Stimulated activated naive CD8-positive, alpha-beta T cell treated with anti-CD3 and anti-CD28 coated beads, Interleukin-15, amount 100 ng/mL, for 72 hours (primary cell): Measurements from ENCODE around the gene C1orf21.

Experiments
- ATAC-seq: fragments of 150-1000 bp; cut with Tn5 transposase; 2 replicates; pipeline ENCODE4 v1.10.0; 2021; ENCODE audit warnings: mild to moderate bottlenecking, moderate library complexity
- DNase-seq, 2 donors: peaks; one replicate each; pipeline ENCODE4 v3.0.0; 2021 to 2022
- H3K27ac Mint-ChIP-seq, 2 donors: one replicate each; pipeline ENCODE4 v1.8.0; 2022; ENCODE audit warnings: mild to moderate bottlenecking in 2 of 2, mixed read lengths in 2 of 2, moderate library complexity in 2 of 2
- H3K27me3 Mint-ChIP-seq: one replicate; pipeline ENCODE4 v1.8.0; 2022; ENCODE audit warnings: mixed read lengths
- H3K4me1 Mint-ChIP-seq: one replicate; pipeline ENCODE4 v1.8.0; 2022; ENCODE audit warnings: mild to moderate bottlenecking, mixed read lengths
- H3K4me3 Mint-ChIP-seq, 2 donors: one replicate each; pipeline ENCODE4 v1.8.0; 2022; ENCODE audit warnings: mild to moderate bottlenecking in 2 of 2, mixed read lengths in 2 of 2, moderate library complexity in 1 of 2
- H3K9me3 Mint-ChIP-seq, 2 donors: one replicate each; pipeline ENCODE4 v1.8.0; 2022; ENCODE audit warnings: mixed read lengths in 2 of 2

Gene C1orf21

DNA sequence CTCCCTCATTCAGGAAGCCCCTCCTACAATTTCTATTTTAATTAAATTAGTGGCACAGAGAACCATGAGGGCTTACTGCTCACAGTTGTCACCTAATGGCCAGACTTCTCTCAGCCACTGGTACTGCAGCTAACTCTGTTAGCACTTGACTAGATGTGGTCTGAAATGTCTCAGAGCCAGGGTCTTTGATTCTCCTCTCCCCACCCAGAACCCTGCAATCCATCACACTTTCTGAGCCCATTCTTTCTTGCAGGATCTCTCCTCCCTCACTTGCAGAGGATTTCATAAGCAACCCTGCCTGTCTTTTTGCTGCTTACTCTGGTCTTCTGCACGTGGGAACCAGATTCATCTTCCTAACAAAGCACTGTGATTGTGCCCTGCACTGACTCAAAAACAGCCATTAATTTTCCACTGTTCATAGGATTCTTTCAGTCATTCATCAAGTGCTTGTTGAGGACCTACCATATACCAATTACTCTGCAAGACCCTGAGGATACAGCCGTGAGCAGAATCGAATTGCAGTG, 259.4 kb downstream of the C1orf21 start:
- DNase-seq (no peak), ATAC-seq (no peak)
- Mint-ChIP-seq H3K4me1 (no peaks in the 10 kb centered on the region), H3K27me3 (peaks cover 54% of the 10 kb centered on the region), H3K9me3 (peaks cover 0 to 12% of the 10 kb centered on the region in 2 donors), H3K4me3 (no peak overlapping the region), H3K27ac (no peak overlapping the region)

DNA sequence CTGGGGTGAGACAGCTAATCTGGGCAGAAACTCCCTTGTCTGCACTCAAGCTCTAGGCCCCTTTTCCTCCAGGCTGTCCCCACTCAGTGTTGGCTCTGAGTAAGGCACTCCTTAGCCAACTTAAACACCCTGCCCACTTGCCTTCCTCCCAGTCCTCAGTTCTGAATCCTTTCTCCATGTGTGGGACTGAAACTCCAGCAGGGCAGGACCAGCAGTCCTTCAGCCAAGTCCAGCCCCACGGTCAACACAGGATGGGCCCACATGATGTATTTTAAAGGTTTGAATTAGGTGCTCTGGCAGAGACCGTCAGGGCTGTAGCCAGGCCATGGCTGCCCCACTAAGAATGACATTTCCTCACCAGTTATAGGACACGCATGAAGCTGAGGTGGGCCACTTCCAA, 260.0 kb downstream of the C1orf21 start:
- H3K27me3 Mint-ChIP-seq: peaks cover 49% of the 10 kb centered on the region
- no peak overlapping the region for H3K4me3 Mint-ChIP-seq
- peaks cover 5 to 12% of the 10 kb centered on the region in 2 donors for H3K9me3 Mint-ChIP-seq

DNA sequence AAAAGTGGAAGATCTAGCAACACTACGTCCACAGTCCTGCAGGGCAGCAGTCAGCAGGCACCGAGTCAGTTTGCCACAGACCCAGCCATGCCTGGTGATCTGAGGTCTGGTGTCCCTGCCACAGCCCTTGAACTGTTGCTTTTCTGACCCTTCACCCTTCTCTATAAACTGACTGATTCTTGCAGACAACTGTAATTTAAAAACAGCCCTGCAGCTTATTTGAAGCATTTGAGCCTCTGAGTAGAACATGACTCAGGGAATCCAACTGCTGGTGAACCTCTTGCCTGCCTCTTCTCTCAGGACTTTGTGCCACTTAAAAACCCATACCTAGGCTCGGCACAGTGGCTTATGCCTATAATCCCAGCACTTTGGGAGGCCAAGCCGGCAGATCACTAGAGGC, 260.6 kb downstream of the C1orf21 start:
- H3K27ac Mint-ChIP-seq: no peak overlapping the region
- H3K9me3 Mint-ChIP-seq: peaks cover 5 to 12% of the 10 kb centered on the region in 2 donors
- no peaks in the 10 kb centered on the region for H3K4me1 Mint-ChIP-seq
- no peak for ATAC-seq
- peaks cover 45% of the 10 kb centered on the region for H3K27me3 Mint-ChIP-seq
- no peak for DNase-seq
- H3K4me3 Mint-ChIP-seq: no peak overlapping the region

More for the DNA sequence above, 260.0 kb downstream of the C1orf21 start:
- Mint-ChIP-seq H3K4me1 (no peaks in the 10 kb centered on the region), H3K27ac (no peak overlapping the region)
- DNase-seq: no peak
- peak; percentile 26 for ATAC-seq

DNA sequence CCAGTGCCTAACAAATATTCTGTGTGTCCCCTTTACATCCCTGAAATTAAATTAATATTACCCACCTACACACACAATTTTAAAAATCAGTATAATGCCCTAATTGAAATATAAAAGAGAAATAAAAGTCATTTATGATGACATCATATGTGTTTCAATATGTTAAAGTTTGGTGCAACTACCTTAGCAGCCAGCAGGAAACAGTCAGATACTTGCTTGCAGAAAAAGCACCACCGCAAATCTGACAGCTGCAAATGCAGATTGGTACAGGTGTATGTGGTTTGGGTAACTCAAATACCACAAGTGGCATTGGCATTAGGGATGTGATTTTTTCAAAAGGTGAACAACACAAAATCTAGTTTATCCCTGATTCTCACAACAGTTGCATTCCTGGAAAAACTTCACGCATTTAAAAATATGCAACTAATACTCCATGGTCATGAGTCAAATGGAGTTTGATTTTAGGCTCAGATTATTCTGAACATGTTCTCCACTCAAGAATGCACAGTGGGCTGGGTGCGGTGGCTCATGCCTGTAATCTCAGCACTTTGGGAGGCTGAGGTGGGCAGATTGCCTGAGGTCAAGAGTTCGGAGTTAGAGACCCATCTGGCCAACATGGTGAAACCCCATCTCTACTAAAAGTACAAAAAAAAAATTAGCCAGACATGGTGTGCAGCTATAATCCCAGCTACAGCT, 261.5 kb downstream of the C1orf21 start:
- H3K9me3 Mint-ChIP-seq: peaks cover 5 to 12% of the 10 kb centered on the region in 2 donors
- ATAC-seq (no peak), DNase-seq (no peak)
- peaks cover 48% of the 10 kb centered on the region for H3K27me3 Mint-ChIP-seq
- no peak overlapping the region for H3K27ac Mint-ChIP-seq
- no peaks in the 10 kb centered on the region for H3K4me1 Mint-ChIP-seq
- no peak overlapping the region for H3K4me3 Mint-ChIP-seq

DNA sequence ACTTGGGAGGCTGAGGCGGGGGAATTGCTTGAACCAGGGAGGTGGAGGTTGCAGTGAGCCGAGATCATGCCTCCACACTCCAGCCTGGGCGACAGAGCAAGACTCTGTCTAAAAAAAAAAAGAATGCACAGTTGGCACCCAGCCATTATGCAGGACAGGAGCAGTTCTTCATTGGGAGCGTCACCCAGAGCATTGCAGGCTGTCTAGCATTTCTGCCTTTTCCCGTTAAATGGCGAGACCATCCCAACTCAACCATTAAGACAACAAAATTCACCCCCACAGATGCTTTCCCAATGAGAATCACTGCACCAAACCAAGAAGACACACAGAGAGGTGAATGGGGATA, 262.0 kb downstream of the C1orf21 start:
- H3K4me1 Mint-ChIP-seq: no peaks in the 10 kb centered on the region
- no peak overlapping the region for H3K4me3 Mint-ChIP-seq
- ATAC-seq (no peak), DNase-seq (no peak)
- no peak overlapping the region for H3K27ac Mint-ChIP-seq
- H3K27me3 Mint-ChIP-seq: peaks cover 48% of the 10 kb centered on the region
- peaks cover 5 to 12% of the 10 kb centered on the region in 2 donors for H3K9me3 Mint-ChIP-seq

DNA sequence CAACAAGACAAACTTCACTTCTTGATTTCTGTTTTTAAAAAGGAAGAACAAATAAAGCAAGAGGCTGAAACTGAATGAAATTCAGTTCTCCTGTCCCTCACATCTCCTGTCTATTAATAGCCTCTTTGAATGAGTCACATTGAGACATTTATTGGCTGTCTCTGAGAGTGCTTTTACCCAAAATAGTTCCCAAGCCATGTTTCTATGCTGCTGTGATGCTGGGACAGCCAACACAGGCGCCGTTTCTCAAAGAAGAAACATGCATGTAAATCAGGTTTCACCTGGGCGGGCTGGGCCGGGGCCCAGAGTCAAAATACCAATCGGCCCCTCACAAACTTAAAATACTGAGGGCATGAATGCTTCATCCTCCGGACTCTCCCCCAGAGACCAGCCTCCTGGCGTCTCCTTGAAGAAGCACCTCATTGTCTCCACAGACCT, 262.6 kb downstream of the C1orf21 start:
- DNase-seq: no peak
- no peak for ATAC-seq
- Mint-ChIP-seq H3K4me3 (no peak overlapping the region), H3K27me3 (peaks cover 48% of the 10 kb centered on the region), H3K9me3 (peaks cover 5 to 12% of the 10 kb centered on the region in 2 donors), H3K27ac (no peak overlapping the region), H3K4me1 (no peaks in the 10 kb centered on the region)

DNA sequence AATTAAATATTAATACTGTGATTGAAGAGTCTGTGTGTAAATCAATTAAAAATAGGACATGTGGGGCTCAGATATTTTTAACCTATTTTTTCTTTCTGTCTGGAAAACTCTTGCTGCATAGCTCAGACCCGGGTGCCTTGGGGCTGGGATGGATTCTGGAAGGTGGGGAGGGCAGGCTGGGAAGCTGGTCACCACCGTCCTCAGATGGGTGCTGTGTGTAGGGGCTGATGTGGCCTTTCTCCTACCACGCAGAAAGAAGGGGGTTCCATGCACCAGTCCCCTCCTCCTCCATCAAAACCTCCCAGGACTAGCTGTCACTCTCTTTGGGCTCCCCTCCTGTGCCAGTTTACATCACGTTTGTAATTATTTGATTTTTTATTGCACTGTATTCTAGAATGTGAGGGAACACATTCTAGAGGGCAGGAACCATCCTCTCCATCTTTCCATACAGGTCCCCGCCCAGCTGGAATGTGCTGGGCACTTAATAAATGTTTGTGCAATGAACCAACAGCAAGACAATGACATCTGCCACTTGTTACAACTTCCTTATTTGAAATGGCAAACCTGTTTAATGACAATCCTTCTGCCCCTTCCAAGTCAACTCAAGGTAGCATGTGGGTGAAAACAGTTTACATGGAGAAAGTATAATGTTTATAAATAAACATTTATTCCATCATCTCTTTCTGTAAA, 263.5 kb downstream of the C1orf21 start:
- Mint-ChIP-seq H3K27me3 (peaks cover 48% of the 10 kb centered on the region), H3K9me3 (peaks cover 5 to 12% of the 10 kb centered on the region in 2 donors), H3K27ac (peak overlapping the region in 1 of 2 donors; percentile 68), H3K4me3 (no peak overlapping the region), H3K4me1 (no peaks in the 10 kb centered on the region)
- DNase-seq (no peak), ATAC-seq (no peak)

DNA sequence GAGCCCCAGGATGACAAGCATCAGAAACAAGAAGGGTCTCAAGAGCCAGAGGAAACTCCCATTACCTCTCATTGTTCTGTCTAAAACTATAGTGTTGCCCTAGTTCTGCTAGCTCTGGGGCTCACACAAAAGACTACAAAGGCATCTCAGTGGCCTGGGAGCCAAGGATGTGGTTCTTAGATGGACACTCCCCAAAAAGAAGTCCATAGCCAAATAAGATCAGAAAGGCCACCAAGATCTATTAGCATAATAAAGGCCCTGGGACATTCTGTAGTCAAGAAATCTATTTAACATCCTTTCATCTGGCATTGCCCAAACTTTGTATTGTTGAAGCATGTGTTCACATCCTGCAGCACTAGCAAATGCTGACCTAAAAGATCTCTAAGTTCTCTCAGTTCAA, 268.4 kb downstream of the C1orf21 start:
- Mint-ChIP-seq H3K27me3 (peaks cover 14% of the 10 kb centered on the region), H3K27ac (no peak overlapping the region), H3K4me3 (no peak overlapping the region), H3K4me1 (no peaks in the 10 kb centered on the region), H3K9me3 (peaks cover 5 to 6% of the 10 kb centered on the region in 2 donors)
- ATAC-seq (no peak), DNase-seq (no peak)

DNA sequence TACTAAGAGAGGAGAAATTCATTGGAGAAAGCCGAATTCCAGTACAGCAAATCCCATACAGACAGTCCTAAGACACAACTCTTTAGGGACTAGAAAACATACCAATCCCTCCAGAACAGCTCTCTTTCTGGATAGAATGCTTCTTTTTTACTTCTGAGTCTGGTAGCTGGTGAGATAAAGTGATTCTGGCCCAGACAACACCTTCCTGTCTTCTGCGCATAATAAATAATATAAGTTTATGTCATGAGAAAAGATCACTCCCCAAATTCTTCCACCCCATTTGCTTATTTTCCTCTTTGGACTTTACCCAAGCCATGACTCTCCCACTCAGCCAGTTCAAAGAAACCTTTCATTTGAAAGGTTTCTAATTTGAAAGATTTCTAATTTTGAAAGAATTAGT, 269.4 kb downstream of the C1orf21 start:
- H3K27me3 Mint-ChIP-seq: peaks cover 7% of the 10 kb centered on the region
- H3K9me3 Mint-ChIP-seq: peaks cover 0 to 5% of the 10 kb centered on the region in 2 donors

DNA sequence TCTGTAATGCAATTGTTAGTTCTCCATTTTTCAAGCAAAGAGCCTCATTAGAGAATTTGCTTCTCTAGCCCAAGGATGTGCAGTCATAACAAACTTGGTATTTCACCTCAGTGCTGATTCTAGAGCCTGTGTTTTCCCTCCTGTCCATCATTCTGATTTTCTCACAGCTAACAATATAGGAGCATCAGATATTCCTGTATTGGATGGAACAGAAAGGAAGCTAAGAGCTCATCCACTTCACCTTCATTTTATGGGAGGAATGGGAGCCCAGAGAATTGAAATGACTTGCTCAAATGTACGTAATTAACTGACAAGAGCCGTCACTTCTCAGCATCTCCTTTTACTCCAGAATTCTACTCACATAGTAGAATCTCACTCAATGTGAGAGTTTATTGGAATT, 271.2 kb downstream of the C1orf21 start:
- H3K4me1 Mint-ChIP-seq: no peaks in the 10 kb centered on the region
- ATAC-seq: no peak
- H3K9me3 Mint-ChIP-seq: no peaks in the 10 kb centered on the region
- DNase-seq: no peak
- no peak overlapping the region for H3K27ac Mint-ChIP-seq
- no peak overlapping the region for H3K4me3 Mint-ChIP-seq
- no peaks in the 10 kb centered on the region for H3K27me3 Mint-ChIP-seq

More for the DNA sequence above, 269.4 kb downstream of the C1orf21 start:
- H3K27ac Mint-ChIP-seq: no peak overlapping the region
- DNase-seq (no peak), ATAC-seq (no peak)
- no peak overlapping the region for H3K4me3 Mint-ChIP-seq
- H3K4me1 Mint-ChIP-seq: no peaks in the 10 kb centered on the region

DNA sequence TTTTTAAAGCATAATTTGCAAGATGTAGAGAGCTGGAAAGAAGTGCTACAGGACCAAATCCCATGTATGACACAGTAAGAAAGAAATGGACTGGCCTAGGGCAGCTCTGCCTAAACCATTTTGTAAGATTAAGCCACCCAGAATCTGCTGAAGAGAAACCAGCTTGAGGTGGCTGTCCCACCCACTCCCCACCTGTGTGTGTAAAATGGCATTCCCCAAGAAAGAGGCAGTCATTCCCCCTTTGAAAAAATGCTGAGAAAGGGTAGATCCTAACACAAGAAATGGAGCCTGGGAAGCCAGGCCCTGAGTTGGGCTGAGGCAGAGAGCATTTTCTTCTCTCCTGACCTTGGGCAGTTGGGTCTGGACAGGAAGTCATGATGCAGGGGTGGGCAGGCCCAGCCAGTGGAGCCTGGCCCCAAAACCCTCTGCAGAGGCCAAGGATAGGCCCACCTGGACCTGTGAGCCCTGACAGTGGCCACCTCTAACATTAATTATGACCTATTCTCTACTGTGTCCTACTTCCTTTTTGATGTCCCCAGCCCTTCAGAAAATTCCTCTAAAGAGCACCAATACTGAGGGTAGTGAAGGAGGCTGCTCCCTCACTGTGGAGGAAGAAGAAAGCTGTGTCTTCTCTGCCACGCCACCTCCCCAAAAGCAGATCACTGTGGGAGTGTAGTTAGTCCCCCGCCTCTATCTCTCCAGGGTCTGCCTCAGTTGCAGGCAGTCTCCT, 273.8 kb downstream of the C1orf21 start:
- no peaks in the 10 kb centered on the region for H3K9me3 Mint-ChIP-seq
- H3K27me3 Mint-ChIP-seq: peaks cover 21% of the 10 kb centered on the region
- H3K27ac Mint-ChIP-seq: no peak overlapping the region
- H3K4me3 Mint-ChIP-seq: no peak overlapping the region
- peaks cover 8% of the 10 kb centered on the region for H3K4me1 Mint-ChIP-seq
- DNase-seq (no peak), ATAC-seq (no peak)

DNA sequence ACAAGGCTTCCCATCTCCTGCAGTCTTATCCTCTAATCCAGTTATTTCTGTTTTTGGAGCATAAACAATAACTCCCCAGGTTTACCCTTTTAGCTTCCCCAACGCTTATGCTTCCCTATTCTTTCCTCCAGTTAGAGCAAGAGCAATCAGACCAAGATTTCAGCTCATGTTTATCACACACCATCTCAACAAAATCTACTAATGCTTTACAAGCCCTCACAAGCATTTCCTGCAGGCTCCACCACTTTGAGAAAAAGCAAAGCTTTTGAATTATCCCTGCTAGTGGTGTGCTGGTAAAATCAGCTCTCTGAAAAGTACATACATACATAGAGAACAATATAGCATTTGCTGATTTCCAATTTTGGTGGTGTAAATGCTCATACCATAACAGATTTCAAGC, 275.0 kb downstream of the C1orf21 start:
- Mint-ChIP-seq H3K4me3 (no peak overlapping the region), H3K27ac (no peak overlapping the region), H3K4me1 (peaks cover 8% of the 10 kb centered on the region), H3K27me3 (peaks cover 22% of the 10 kb centered on the region), H3K9me3 (no peaks in the 10 kb centered on the region)
- ATAC-seq: no peak
- DNase-seq: no peak

DNA sequence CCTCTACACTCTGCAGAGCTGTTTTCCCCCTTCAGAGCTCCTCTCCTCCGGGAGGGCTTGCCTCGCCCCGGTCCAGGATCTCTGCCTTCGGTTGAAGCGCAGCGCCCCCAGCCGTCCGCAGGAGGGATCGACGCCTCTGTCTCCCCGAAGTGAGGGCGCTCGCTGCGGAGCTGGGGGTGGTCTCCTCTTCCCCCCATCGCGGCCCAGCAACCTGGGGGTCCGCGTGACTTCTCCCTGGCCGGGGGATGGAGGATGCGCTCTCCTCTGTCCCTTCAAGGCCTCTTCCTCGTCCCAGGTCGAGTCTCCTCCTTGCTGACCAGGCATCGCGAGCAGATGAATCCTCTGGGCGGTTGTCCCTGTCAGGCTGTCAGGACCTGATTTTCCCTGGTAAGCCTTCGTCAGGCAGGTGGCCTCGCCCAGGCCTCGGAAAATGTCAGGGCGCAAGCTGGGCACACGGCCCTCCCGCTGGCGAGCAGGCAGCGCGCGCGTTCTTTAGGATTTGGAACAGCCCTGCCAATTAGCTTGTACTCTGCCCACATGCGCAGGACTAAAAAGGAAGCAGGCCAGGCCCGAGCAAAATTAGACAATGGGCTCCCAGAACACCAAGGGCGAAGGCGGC, 277.3 kb downstream of the C1orf21 start:
- ATAC-seq: peak; percentile 72
- Mint-ChIP-seq H3K27ac (no peak overlapping the region), H3K4me1 (peaks cover 8% of the 10 kb centered on the region), H3K9me3 (no peaks in the 10 kb centered on the region), H3K4me3 (peak overlapping the region in 1 of 2 donors; percentile 63), H3K27me3 (peaks cover 22% of the 10 kb centered on the region)
- DNase-seq: peak; percentile 43 to 58

DNA sequence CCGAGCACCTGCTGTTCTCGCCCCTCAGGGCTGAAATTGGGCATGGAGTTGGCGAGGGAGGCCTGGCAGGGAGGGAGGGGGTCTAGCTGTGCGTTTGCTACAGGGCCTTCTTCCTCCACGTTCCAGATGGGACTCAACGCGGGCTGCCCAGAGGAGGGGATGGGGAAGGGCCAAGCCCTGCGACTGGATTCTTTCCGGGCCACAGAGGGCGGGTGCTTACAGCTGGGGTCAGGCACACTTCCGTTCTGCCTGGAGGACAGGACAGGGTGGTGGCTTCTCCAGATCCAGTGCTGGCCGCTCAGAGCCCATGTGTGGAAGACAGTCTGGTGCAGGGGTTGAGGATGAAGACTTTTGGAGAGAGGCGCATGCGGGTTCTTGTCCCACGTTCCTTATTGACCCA, 277.8 kb downstream of the C1orf21 start:
- H3K4me3 Mint-ChIP-seq: no peak overlapping the region

DNA sequence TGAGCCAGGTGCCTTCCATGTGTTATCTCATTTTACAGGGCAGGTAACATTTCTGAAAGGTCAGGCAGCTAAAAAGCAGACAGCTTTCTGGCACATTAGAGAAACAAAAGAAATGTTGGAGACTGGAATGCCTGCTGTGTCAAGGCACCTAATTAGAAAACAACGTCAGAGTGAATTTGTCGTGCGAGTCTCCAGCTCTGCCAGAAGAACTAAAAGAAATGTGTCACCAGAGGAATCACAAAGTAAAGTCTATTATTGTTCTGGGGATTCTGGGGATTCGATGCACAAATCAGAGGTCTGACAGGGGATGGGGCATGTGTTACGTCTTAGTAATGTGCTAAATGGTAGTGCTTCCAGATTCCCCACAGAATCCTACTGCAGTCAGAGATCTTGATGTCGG, 278.5 kb downstream of the C1orf21 start:
- Mint-ChIP-seq H3K27ac (no peak overlapping the region), H3K27me3 (peaks cover 22% of the 10 kb centered on the region), H3K4me1 (peaks cover 8% of the 10 kb centered on the region), H3K4me3 (no peak overlapping the region), H3K9me3 (no peaks in the 10 kb centered on the region)
- no peak for DNase-seq
- no peak for ATAC-seq

More for the DNA sequence above, 277.8 kb downstream of the C1orf21 start:
- DNase-seq (no peak), ATAC-seq (no peak)
- H3K27me3 Mint-ChIP-seq: peaks cover 22% of the 10 kb centered on the region
- no peak overlapping the region for H3K27ac Mint-ChIP-seq
- H3K9me3 Mint-ChIP-seq: no peaks in the 10 kb centered on the region
- peaks cover 8% of the 10 kb centered on the region for H3K4me1 Mint-ChIP-seq
